Ishikawa (cell line): ENCODE results near the gene LYSET.

Experiments
- CEBPB ChIP-seq: IDR thresholded peaks from 2 replicates; pipeline ENCODE4 v1.6.1; 2012
- CREB1 ChIP-seq: IDR thresholded peaks from 2 replicates; pipeline ENCODE4 v1.6.1; 2012; ENCODE audit warnings: low read depth
- EGR1 ChIP-seq: IDR thresholded peaks from 2 replicates; pipeline ENCODE4 v1.6.1; 2012
- EP300 ChIP-seq: IDR thresholded peaks from 2 replicates; pipeline ENCODE4 v1.6.1; 2012; ENCODE audit warnings: borderline replicate concordance
- FOXM1 ChIP-seq: IDR thresholded peaks from 2 replicates; pipeline ENCODE4 v1.6.1; 2012; ENCODE audit warnings: low read depth, borderline replicate concordance
- NFIC ChIP-seq: IDR thresholded peaks from 2 replicates; pipeline ENCODE4 v1.6.1; 2012
- RAD21 ChIP-seq: IDR thresholded peaks from 2 replicates; pipeline ENCODE4 v1.6.1; 2012; ENCODE audit warnings: low read depth
- REST ChIP-seq: IDR thresholded peaks from 2 replicates; pipeline ENCODE4 v1.6.1; 2012; ENCODE audit warnings: low read depth, mild to moderate bottlenecking
- TAF1 ChIP-seq: IDR thresholded peaks from 2 replicates; pipeline ENCODE4 v1.6.1; 2012; ENCODE audit warnings: low read depth, mild to moderate bottlenecking
- TCF12 ChIP-seq: IDR thresholded peaks from 2 replicates; pipeline ENCODE4 v1.6.1; 2012; ENCODE audit warnings: low read depth
- TEAD4 ChIP-seq: IDR thresholded peaks from 2 replicates; pipeline ENCODE4 v1.6.1; 2012
- YY1 ChIP-seq: IDR thresholded peaks from 2 replicates; pipeline ENCODE4 v1.6.1; 2012; ENCODE audit warnings: low read depth
- ZBTB7A ChIP-seq: IDR thresholded peaks from 2 replicates; pipeline ENCODE4 v1.6.1; 2012; ENCODE audit warnings: low read depth
- TF ChIP-seq, protein P1 (sequence below): IDR thresholded peaks from 2 replicates; pipeline ENCODE4 v1.6.1; 2012
- TF ChIP-seq, protein P2 (sequence below): IDR thresholded peaks from 2 replicates; pipeline ENCODE4 v1.6.1; 2012

The LYSET gene

GRCh38 chr14:93186956-93187355 is 1.8 kb downstream of the LYSET start:
- no peak for TF ChIP-seq TAF1
- TF ChIP-seq TEAD4, result no peak
- TF ChIP-seq, protein P1, sequence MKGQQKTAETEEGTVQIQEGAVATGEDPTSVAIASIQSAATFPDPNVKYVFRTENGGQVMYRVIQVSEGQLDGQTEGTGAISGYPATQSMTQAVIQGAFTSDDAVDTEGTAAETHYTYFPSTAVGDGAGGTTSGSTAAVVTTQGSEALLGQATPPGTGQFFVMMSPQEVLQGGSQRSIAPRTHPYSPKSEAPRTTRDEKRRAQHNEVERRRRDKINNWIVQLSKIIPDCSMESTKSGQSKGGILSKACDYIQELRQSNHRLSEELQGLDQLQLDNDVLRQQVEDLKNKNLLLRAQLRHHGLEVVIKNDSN, result no peak
- no peak for TF ChIP-seq REST
- no peak for TF ChIP-seq EP300
- no peak for TF ChIP-seq YY1
- no peak for TF ChIP-seq CREB1
- TF ChIP-seq NFIC, result no peak
- no peak for TF ChIP-seq CEBPB

DNA sequence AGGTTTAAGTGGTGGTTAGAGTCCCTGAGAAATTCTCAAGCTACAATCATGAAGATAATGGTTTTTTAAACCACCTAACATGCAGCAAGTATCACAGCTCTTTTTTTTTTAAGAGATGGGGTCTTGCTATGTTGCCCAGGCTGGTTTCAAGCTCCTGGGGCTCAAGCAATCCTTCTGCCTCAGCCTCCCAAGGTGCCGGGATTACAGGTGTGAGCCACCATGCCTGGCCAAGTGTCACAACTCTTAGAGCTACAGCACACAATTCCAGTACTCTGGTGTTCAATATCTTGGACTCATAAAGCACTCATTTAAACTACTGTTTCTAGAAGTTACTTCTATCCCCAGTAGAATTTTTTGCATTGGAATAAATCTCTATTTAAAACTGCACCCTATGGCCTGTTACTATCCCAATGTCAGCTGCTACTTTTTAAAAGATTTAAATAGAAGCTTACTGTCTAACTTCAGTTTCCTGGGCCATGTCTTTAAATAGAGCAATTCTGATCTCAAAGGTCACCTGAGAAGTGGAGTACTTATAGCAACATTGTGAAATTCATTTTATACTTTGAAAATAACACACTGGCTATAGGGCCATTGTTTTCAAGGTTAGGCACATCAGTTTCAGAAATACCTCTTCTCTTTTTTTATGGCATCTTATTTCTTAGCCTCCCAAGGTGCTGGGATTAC is 10.3 kb downstream of the LYSET start:
- TF ChIP-seq FOXM1, result no peak
- TF ChIP-seq REST, result no peak
- TF ChIP-seq EGR1, result no peak
- TF ChIP-seq, protein P2, sequence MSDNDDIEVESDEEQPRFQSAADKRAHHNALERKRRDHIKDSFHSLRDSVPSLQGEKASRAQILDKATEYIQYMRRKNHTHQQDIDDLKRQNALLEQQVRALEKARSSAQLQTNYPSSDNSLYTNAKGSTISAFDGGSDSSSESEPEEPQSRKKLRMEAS, result no peak
- no peak for TF ChIP-seq RAD21
- TF ChIP-seq CREB1, result no peak
- TF ChIP-seq NFIC, result no peak
- no peak for TF ChIP-seq EP300
- no peak for TF ChIP-seq TEAD4
- TF ChIP-seq TCF12, result no peak
- no peak for TF ChIP-seq YY1
- no peak for TF ChIP-seq CEBPB

DNA sequence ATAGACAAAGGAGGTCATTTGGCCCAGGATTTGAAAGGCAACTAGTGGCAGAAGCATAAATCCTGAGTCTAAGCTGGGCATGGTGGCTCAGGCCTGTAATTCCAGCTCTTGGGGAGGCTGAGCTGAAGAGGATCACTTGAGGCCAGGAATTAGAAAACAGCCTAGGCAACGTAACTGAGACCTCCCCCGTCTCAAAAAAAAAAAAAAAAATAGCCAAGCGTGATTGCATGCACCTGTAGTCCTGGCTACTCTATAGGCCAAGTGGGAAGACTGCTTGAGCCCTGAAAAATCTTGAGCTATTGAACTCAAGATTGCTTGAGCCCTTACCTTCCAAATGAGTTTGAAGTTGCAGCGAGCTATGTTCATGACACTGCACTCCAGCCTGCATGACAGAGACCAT is 13.9 kb downstream of the LYSET start:
- TF ChIP-seq EGR1 (no peak), FOXM1 (no peak), TCF12 (no peak), TAF1 (no peak), EP300 (no peak)
- TF ChIP-seq, protein P1, result no peak

DNA sequence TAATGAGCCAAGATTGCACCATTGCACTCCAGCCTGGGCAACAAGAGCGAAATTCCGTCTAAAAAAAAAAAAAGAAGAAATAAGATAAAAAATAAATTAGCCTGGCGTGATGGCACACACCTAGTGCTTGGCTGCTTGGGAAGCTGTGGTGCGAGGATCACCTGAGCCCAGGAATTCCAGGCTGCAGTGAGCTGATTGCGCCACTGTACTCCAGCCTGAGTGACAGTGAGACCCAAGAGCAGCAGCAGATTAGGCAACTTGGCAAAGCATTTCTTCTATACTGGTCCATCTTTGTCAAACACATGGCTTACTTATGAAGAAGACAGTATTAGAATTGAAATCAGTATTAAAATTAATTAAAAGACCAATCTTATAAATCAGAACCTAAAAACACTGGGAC is 15.4 kb downstream of the LYSET start:
- TF ChIP-seq CEBPB (no peak), EP300 (no peak), TEAD4 (no peak), TAF1 (no peak), YY1 (no peak), REST (no peak), RAD21 (no peak), NFIC (no peak), FOXM1 (no peak), TCF12 (no peak), ZBTB7A (no peak), CREB1 (no peak), EGR1 (no peak)
- TF ChIP-seq, protein P1, result no peak
- TF ChIP-seq, protein P2, result no peak
